ENCODE data around the gene TANGO6. TPM values are rescaled to one million over a fixed set of nuclear protein-coding genes. Genes with fewer than 3 reads are reported as not detected.

TANGO6 gene
- total and polyA plus RNA-seq, 10 of the 15 experiments (the other 5 are each of a cell fraction or from before 2014, with no cell fraction given) = 1.1 to 20.6 (median 11.0) TPM

- TF ChIP-seq EGR1 (IDR thresholded peaks at IDR 0.05; ENCODE audit: borderline replicate concordance in 1 of 2, low read depth in 2 of 2, low read length in 2 of 2) (no peak), DPF2 (IDR thresholded peaks at IDR 0.05) (no peak; the same call in 1 of the 2 replicates), HDAC2 (IDR thresholded peaks at IDR 0.05) (no peak), CREB1 (IDR thresholded peaks at IDR 0.05; ENCODE audit: low read depth) (peak; percentile 72), MLLT1 (IDR thresholded peaks at IDR 0.05) (no peak), ZNF687 (IDR thresholded peaks at IDR 0.05) (no peak; the same call in 1 of the 2 replicates), ZBTB40 (IDR thresholded peaks at IDR 0.05; ENCODE audit: borderline replicate concordance) (peak; percentile 78; the same call in 1 of the 2 replicates), STAT3 (IDR thresholded peaks at IDR 0.05; ENCODE audit: low read depth, low read length) (no peak), SMAD5 (IDR thresholded peaks at IDR 0.05; ENCODE audit: low read depth) (peak; percentile 19; the same call in 1 of the 2 replicates), ZBTB4 (CRISPR knock-in tag; IDR thresholded peaks at IDR 0.05) (no peak), MXI1 (IDR thresholded peaks at IDR 0.05; ENCODE audit: low read depth, low read length) (no peak; the same call in 1 of the 2 replicates), TAF1 (IDR thresholded peaks at IDR 0.05; ENCODE audit: borderline replicate concordance, low read depth, low read length) (peak; percentile 82), ZNF207 (IDR thresholded peaks at IDR 0.05; ENCODE audit: borderline replicate concordance) (peak; percentile 90; the same call in 1 of the 2 replicates), GABPA (IDR thresholded peaks at IDR 0.05; ENCODE audit: low read depth) (peak; percentile 57; the same call in 1 of the 2 replicates), BACH1 (IDR thresholded peaks at IDR 0.05; ENCODE audit: borderline replicate concordance) (peak; percentile 77), RFX5 (IDR thresholded peaks at IDR 0.05; ENCODE audit: low read depth, low read length) (no peak), ZNF217 (IDR thresholded peaks at IDR 0.05) (no peak)
Observed at GRCh38 chr16:68843482-68844210, at the start of gene TANGO6 (continued).
